ENCODE measurements around the gene RTN1.

GRCh38 chr14:59811073-59811472 is 59.5 kb downstream of the RTN1 start:
- TF ChIP-seq EZH2 (IDR thresholded peaks at IDR 0.05; ENCODE audit: borderline replicate concordance, low read length) = no peak
- TF ChIP-seq, protein P1, sequence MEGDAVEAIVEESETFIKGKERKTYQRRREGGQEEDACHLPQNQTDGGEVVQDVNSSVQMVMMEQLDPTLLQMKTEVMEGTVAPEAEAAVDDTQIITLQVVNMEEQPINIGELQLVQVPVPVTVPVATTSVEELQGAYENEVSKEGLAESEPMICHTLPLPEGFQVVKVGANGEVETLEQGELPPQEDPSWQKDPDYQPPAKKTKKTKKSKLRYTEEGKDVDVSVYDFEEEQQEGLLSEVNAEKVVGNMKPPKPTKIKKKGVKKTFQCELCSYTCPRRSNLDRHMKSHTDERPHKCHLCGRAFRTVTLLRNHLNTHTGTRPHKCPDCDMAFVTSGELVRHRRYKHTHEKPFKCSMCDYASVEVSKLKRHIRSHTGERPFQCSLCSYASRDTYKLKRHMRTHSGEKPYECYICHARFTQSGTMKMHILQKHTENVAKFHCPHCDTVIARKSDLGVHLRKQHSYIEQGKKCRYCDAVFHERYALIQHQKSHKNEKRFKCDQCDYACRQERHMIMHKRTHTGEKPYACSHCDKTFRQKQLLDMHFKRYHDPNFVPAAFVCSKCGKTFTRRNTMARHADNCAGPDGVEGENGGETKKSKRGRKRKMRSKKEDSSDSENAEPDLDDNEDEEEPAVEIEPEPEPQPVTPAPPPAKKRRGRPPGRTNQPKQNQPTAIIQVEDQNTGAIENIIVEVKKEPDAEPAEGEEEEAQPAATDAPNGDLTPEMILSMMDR (IDR thresholded peaks at IDR 0.05; ENCODE audit: low read length) = no peak

Data from OCI-LY1 (cell line).